H9 (cell line): ENCODE measurements around the gene KDM2A. TPM values are rescaled to one million over a fixed set of nuclear protein-coding genes. Genes with fewer than 3 reads are reported as not detected.

ENCODE experiments used
- DNase-seq: peaks from one replicate; pipeline ENCODE4 v3.0.0-alpha.2; 2017
- H2AFZ ChIP-seq: one replicate; pipeline ENCODE4 v1.6.1; 2013; ENCODE audit warnings: mild to moderate bottlenecking, low read length, control low read depth, moderate library complexity
- H2AK5ac ChIP-seq: 2 replicates; pipeline ENCODE4 v1.6.1; 2013; ENCODE audit warnings: low read length, control low read depth, mixed read lengths; ENCODE audit not compliant: insufficient read length
- H2BK120ac ChIP-seq: one replicate; pipeline ENCODE4 v1.6.1; 2013; ENCODE audit warnings: low read depth, mild to moderate bottlenecking, low read length, control low read depth, inconsistent platforms; ENCODE audit not compliant: poor library complexity, severe bottlenecking
- H2BK12ac ChIP-seq: 2 replicates; pipeline ENCODE4 v1.6.1; 2013; ENCODE audit warnings: low read length, control low read depth, mixed read lengths, low read depth; ENCODE audit not compliant: insufficient read length
- H2BK15ac ChIP-seq: 2 replicates; pipeline ENCODE4 v1.6.1; 2013; ENCODE audit warnings: low read depth, low read length, control low read depth
- H2BK20ac ChIP-seq: one replicate; pipeline ENCODE4 v1.6.1; 2013; ENCODE audit warnings: low read depth, mild to moderate bottlenecking, low read length, control low read depth, inconsistent platforms; ENCODE audit not compliant: poor library complexity, severe bottlenecking
- H2BK5ac ChIP-seq: 2 replicates; pipeline ENCODE4 v1.6.1; 2013; ENCODE audit warnings: low read length, control low read depth, mixed read lengths; ENCODE audit not compliant: insufficient read length
- H3K14ac ChIP-seq: 2 replicates; pipeline ENCODE4 v1.6.1; 2013; ENCODE audit warnings: low read length, control low read depth; ENCODE audit not compliant: insufficient read depth
- H3K18ac ChIP-seq: 2 replicates; pipeline ENCODE4 v1.6.1; 2013; ENCODE audit warnings: low read depth, mild to moderate bottlenecking, mixed read lengths, low read length, control low read depth; ENCODE audit not compliant: insufficient read length
- H3K23ac ChIP-seq: 2 replicates; pipeline ENCODE4 v1.6.1; 2013; ENCODE audit warnings: low read length, control low read depth, mixed read lengths, low read depth; ENCODE audit not compliant: insufficient read length
- H3K23me2 ChIP-seq: 2 replicates; pipeline ENCODE4 v1.6.1; 2013; ENCODE audit warnings: low read depth, mild to moderate bottlenecking, mixed read lengths, low read length, control low read depth; ENCODE audit not compliant: insufficient read length, poor library complexity, severe bottlenecking
- H3K27ac ChIP-seq: 2 replicates; pipeline ENCODE4 v1.5.1; 2013; ENCODE audit warnings: low read length, control low read depth, mixed read lengths, low read depth; ENCODE audit not compliant: insufficient read length
- H3K27me3 ChIP-seq: 2 replicates; pipeline ENCODE4 v1.6.1; 2013; ENCODE audit warnings: low read length, control low read depth, inconsistent platforms; ENCODE audit not compliant: insufficient read depth
- H3K4ac ChIP-seq: 2 replicates; pipeline ENCODE4 v1.6.1; 2013; ENCODE audit warnings: low read depth, mild to moderate bottlenecking, control low read depth, inconsistent platforms, low read length, moderate library complexity
- H3K4me1 ChIP-seq: 2 replicates; pipeline ENCODE4 v1.6.1; 2013; ENCODE audit warnings: low read length, control low read depth, inconsistent platforms; ENCODE audit not compliant: insufficient read depth
- H3K4me2 ChIP-seq: 2 replicates; pipeline ENCODE4 v1.6.1; 2013; ENCODE audit warnings: low read length, control low read depth, mixed read lengths; ENCODE audit not compliant: insufficient read length, insufficient read depth
- H3K56ac ChIP-seq: 2 replicates; pipeline ENCODE4 v1.6.1; 2013; ENCODE audit warnings: low read depth, mild to moderate bottlenecking, mixed read lengths, low read length, control low read depth; ENCODE audit not compliant: insufficient read length
- H3K79me1 ChIP-seq: 2 replicates; pipeline ENCODE4 v1.6.1; 2013; ENCODE audit warnings: low read depth, mild to moderate bottlenecking, moderate library complexity, low read length, control low read depth, inconsistent platforms; ENCODE audit not compliant: insufficient read depth, poor library complexity, severe bottlenecking
- H3K79me2 ChIP-seq: 2 replicates; pipeline ENCODE4 v1.6.1; 2013; ENCODE audit warnings: low read length, control low read depth, inconsistent platforms; ENCODE audit not compliant: insufficient read depth
- H3K9ac ChIP-seq: 2 replicates; pipeline ENCODE4 v1.6.1; 2013; ENCODE audit warnings: low read length, control low read depth, mixed read lengths; ENCODE audit not compliant: insufficient read length; ENCODE audit errors: extremely low read depth
- H3K9me3 ChIP-seq: one replicate; pipeline ENCODE4 v1.6.1; 2013; ENCODE audit warnings: low read depth, low read length, inconsistent platforms; ENCODE audit not compliant: control insufficient read depth
- H3T11ph ChIP-seq: one replicate; pipeline ENCODE4 v1.6.1; 2013; ENCODE audit warnings: mild to moderate bottlenecking, low read length, control low read depth, inconsistent platforms
- H4K20me1 ChIP-seq: one replicate; pipeline ENCODE4 v1.6.1; 2013; ENCODE audit not compliant: control insufficient read depth, insufficient read length, insufficient read depth
- H4K5ac ChIP-seq: 2 replicates; pipeline ENCODE4 v1.6.1; 2013; ENCODE audit warnings: low read depth, mild to moderate bottlenecking, mixed read lengths, low read length, control low read depth; ENCODE audit not compliant: insufficient read length
- H4K8ac ChIP-seq: replicated peaks from 2 replicates; pipeline ENCODE4 v1.6.1; 2013; ENCODE audit warnings: low read length, control low read depth, mixed read lengths, low read depth; ENCODE audit not compliant: insufficient read length
- H4K91ac ChIP-seq: 2 replicates; pipeline ENCODE4 v1.6.1; 2013; ENCODE audit warnings: low read depth, mild to moderate bottlenecking, moderate library complexity, mixed read lengths, low read length, control low read depth; ENCODE audit not compliant: insufficient read length
- H3K27ac Mint-ChIP-seq, 3 experiments: 2 replicates in 2 of 3; 3 replicates in 1 of 3; pipeline ENCODE4 v1.8.0; 2020 to 2021; ENCODE audit warnings: mixed read lengths in 3 of 3, mild to moderate bottlenecking in 1 of 3, moderate library complexity in 1 of 3
- H3K27me3 Mint-ChIP-seq: 2 replicates; pipeline ENCODE4 v1.8.0; 2021; ENCODE audit warnings: low read depth, mild to moderate bottlenecking, moderate library complexity, mixed read lengths
- H3K36me3 Mint-ChIP-seq, 3 experiments: 2 replicates in 2 of 3; 3 replicates in 1 of 3; pipeline ENCODE4 v1.8.0; 2020 to 2021; ENCODE audit warnings: low read depth in 3 of 3, mixed read lengths in 3 of 3; ENCODE audit not compliant: insufficient read depth in 1 of 3
- H3K4me1 Mint-ChIP-seq, 2 experiments: 2 replicates each; pipeline ENCODE4 v1.8.0; 2020; ENCODE audit warnings: mixed read lengths in 2 of 2
- H3K4me3 Mint-ChIP-seq, 2 experiments: 2 replicates in 1 of 2; 3 replicates in 1 of 2; pipeline ENCODE4 v1.8.0; 2020 to 2021; ENCODE audit warnings: mild to moderate bottlenecking in 2 of 2, mixed read lengths in 2 of 2, moderate library complexity in 1 of 2
- H3K9me3 Mint-ChIP-seq, 2 experiments: 2 replicates in 1 of 2; 3 replicates in 1 of 2; pipeline ENCODE4 v1.8.0; 2020; ENCODE audit warnings: mild to moderate bottlenecking in 2 of 2, mixed read lengths in 2 of 2, moderate library complexity in 1 of 2
- CTCF ChIP-seq: fragments of 200-600 bp; sonication (generic); conservative IDR thresholded peaks from 3 replicates; pipeline ENCODE4 v1.8.0; 2021; ENCODE audit warnings: antibody characterized with exemption, mild to moderate bottlenecking
- WGBS: extraction: QIAGEN DNeasy Blood & Tissue Kit; methylation state at CpG from one replicate; pipeline ENCODE4 v1.1.7; 2013; ENCODE audit warnings: missing lambda C conversion rate, low lambda C conversion rate, mixed read lengths; ENCODE audit not compliant: insufficient read length; ENCODE audit errors: extremely low coverage; 5-methylcytosine and 5-hydroxymethylcytosine counted together
- total RNA-seq: library from RNA; stranded (reverse); gene quantifications from 2 replicates; pipeline ENCODE4 v1.2.1, GENCODE V29; 2021

Gene KDM2A
- total RNA-seq, 1 experiment from 2014 or later: 85.9 TPM

- no peak overlapping the region for H3K4me2 ChIP-seq
- H2BK15ac ChIP-seq: no peak overlapping the region
- no peaks in the 10 kb centered on the region for H3K23me2 ChIP-seq
- no peaks in the 10 kb centered on the region for H3K79me2 ChIP-seq
- H3K56ac ChIP-seq: no peak overlapping the region
- Mint-ChIP-seq H3K27ac (no peak overlapping the region), H3K27me3 (no peaks in the 10 kb centered on the region), H3K9me3 (no peaks in the 10 kb centered on the region), H3K4me1 (no peaks in the 10 kb centered on the region), H3K36me3 (peaks cover 68 to 99% (median 89%) of the 10 kb centered on the region in 3 experiments; a peak in 6 of 7 replicates), H3K4me3 (no peak overlapping the region)
- no peak overlapping the region for H4K8ac ChIP-seq
- H3K18ac ChIP-seq: no peak overlapping the region
- no peak overlapping the region for H4K91ac ChIP-seq
- H4K20me1 ChIP-seq: no peaks in the 10 kb centered on the region
- WGBS: no CpG with 5 or more reads among the region's 1 CpG
- no peak overlapping the region for H3K9ac ChIP-seq
- H3K9me3 ChIP-seq: no peaks in the 10 kb centered on the region
- no peak overlapping the region for H3K23ac ChIP-seq
- H2BK120ac ChIP-seq: no peak overlapping the region
- H3K79me1 ChIP-seq: no peaks in the 10 kb centered on the region
- no peak overlapping the region for H3K4ac ChIP-seq
- H3K14ac ChIP-seq: no peak overlapping the region
- no peak overlapping the region for H3T11ph ChIP-seq
- H3K27ac ChIP-seq: no peak overlapping the region
- H3K4me1 ChIP-seq: no peaks in the 10 kb centered on the region
- DNase-seq: no peak
- no peaks in the 10 kb centered on the region for H3K27me3 ChIP-seq
- no peak overlapping the region for H2BK5ac ChIP-seq
- no peak overlapping the region for H2AK5ac ChIP-seq
- no peak overlapping the region for H4K5ac ChIP-seq
- no peak overlapping the region for H2BK12ac ChIP-seq
- no peak overlapping the region for H2AFZ ChIP-seq
- TF ChIP-seq CTCF: no peak
- H2BK20ac ChIP-seq: no peak overlapping the region
These were observed 132.8 kb downstream of the KDM2A start for GRCh38 chr11:67251841-67252240.
